Gastroesophageal sphincter (tissue), 4 donors: Measurements from ENCODE around the gene PLA2G3. TPM values are rescaled to one million over a fixed set of nuclear protein-coding genes. Genes with fewer than 3 reads are reported as not detected.

ENCODE experiments used
- ATAC-seq: fragments of 150-250 bp; one replicate; pipeline ENCODE4 v1.9.1; 2016; ENCODE audit warnings: mild to moderate bottlenecking, moderate library complexity
- H3K27ac ChIP-seq, 4 donors: fragments of 200-600 bp; sonication (generic) in 3 of 4; 1 replicate in 3 of 4; 2 replicates in 1 of 4; pipeline ENCODE4 v1.5.1; 2016 to 2019
- H3K27me3 ChIP-seq: fragments of 200-600 bp; sonication (generic); one replicate; pipeline ENCODE4 v1.5.1; 2019
- H3K36me3 ChIP-seq, 2 donors: fragments of 200-600 bp; sonication (generic); one replicate each; pipeline ENCODE4 v1.5.1; 2019; ENCODE audit warnings: control low read depth in 1 of 2
- H3K4me1 ChIP-seq, 3 donors: fragments of 200-600 bp; sonication (generic); 1 replicate in 2 of 3; 2 replicates in 1 of 3; pipeline ENCODE4 v1.5.1; 2016 to 2019; ENCODE audit warnings: control low read depth in 2 of 3
- H3K4me3 ChIP-seq, 2 donors: fragments of 200-600 bp; sonication (generic); one replicate each; pipeline ENCODE4 v1.5.1; 2019; ENCODE audit warnings: mild to moderate bottlenecking in 1 of 2, moderate library complexity in 1 of 2
- H3K9me3 ChIP-seq, 3 donors: fragments of 200-600 bp; sonication (generic); one replicate each; pipeline ENCODE4 v1.5.1; 2017 to 2019; ENCODE audit warnings: control low read depth in 2 of 3
- CTCF ChIP-seq, 4 experiments: fragments of 200-600 bp in 2 of 4; fragments of 450-650 bp in 2 of 4; sonication (generic) in 1 of 4; IDR thresholded peaks; one replicate each; pipeline ENCODE4 v1.5.1; 2017 to 2019; ENCODE audit warnings: antibody characterized with exemption in 4 of 4, mild to moderate bottlenecking in 2 of 4, moderate library complexity in 2 of 4
- EP300 ChIP-seq: sonication (generic); formaldehyde crosslinking; IDR thresholded peaks from one replicate; pipeline ENCODE4 v1.6.1; 2017; ENCODE audit warnings: antibody characterized with exemption, mild to moderate bottlenecking
- POLR2A ChIP-seq, 2 donors: fragments of 450-650 bp; IDR thresholded peaks; one replicate each; pipeline ENCODE4 v1.6.1; 2017; ENCODE audit warnings: antibody characterized with exemption in 2 of 2, mild to moderate bottlenecking in 2 of 2, moderate library complexity in 1 of 2
- POLR2AphosphoS5 ChIP-seq: sonication (generic); formaldehyde crosslinking; IDR thresholded peaks from one replicate; pipeline ENCODE4 v1.6.1; 2017; ENCODE audit warnings: antibody characterized with exemption
- WGBS, 2 donors: methylation state at CpG; one replicate each; pipeline ENCODE4 v1.1.5; 2018; ENCODE audit warnings: low coverage in 1 of 2; 5-methylcytosine and 5-hydroxymethylcytosine counted together
- total RNA-seq, 4 donors: library from RNA; depleted of rRNA; stranded (reverse); fragments of >200 nt; gene quantifications; one replicate each; pipeline ENCODE4 v1.1.0, GENCODE V29; 2016

Gene PLA2G3
- total RNA-seq, 4 donors from 2014 or later, result 0.12 to 0.47 (median 0.22) TPM; not detected in 1

GRCh38 chr22:31134688-31135087 is 5.6 kb downstream of the PLA2G3 start:
- WGBS, 2 donors, result 83% methylated on average over 2 of the region's 4 CpGs; no CpG with 5 or more reads in 1 of the 2 donors
- Histone ChIP-seq H3K27me3 (peaks cover 20% of the 10 kb centered on the region), H3K27ac (no peak overlapping the region), H3K4me3 (no peak overlapping the region), H3K4me1 (no peaks in the 10 kb centered on the region), H3K9me3 (no peaks in the 10 kb centered on the region), H3K36me3 (peaks cover 0 to 7% of the 10 kb centered on the region in 2 donors)
- no peak for ATAC-seq
- TF ChIP-seq POLR2A (IDR thresholded peaks at IDR 0.05) (no peak), EP300 (no peak), POLR2AphosphoS5 (no peak), CTCF (IDR thresholded peaks at IDR 0.05) (no peak)

- H3K27me3 ChIP-seq, result peaks cover 12% of the 10 kb centered on the region
- WGBS, 2 donors, result no CpG with 5 or more reads among the region's 19 CpGs
- ATAC-seq, result no peak
- no peaks in the 10 kb centered on the region for H3K9me3 ChIP-seq
- H3K4me3 ChIP-seq, result no peak overlapping the region
- H3K36me3 ChIP-seq, result peaks cover 0 to 7% of the 10 kb centered on the region in 2 donors
- no peak for TF ChIP-seq POLR2A (IDR thresholded peaks at IDR 0.05)
- no peak overlapping the region for H3K27ac ChIP-seq
- no peaks in the 10 kb centered on the region for H3K4me1 ChIP-seq
These were observed 6.4 kb downstream of the PLA2G3 start for GRCh38 chr22:31133911-31134310.

GRCh38 chr22:31130873-31131272 is 9.4 kb downstream of the PLA2G3 start:
- no peak for ATAC-seq
- H3K4me1 ChIP-seq, result no peaks in the 10 kb centered on the region
- no peaks in the 10 kb centered on the region for H3K27me3 ChIP-seq
- TF ChIP-seq POLR2A (IDR thresholded peaks at IDR 0.05) (no peak), POLR2AphosphoS5 (no peak), EP300 (no peak), CTCF (IDR thresholded peaks at IDR 0.05) (no peak)
- WGBS, 2 donors, result 75 to 80% methylated on average over 2 of the region's 2 CpGs
- H3K4me3 ChIP-seq, result no peak overlapping the region
- H3K36me3 ChIP-seq, result peaks cover 0 to 7% of the 10 kb centered on the region in 2 donors
- H3K9me3 ChIP-seq, result no peaks in the 10 kb centered on the region
- no peak overlapping the region for H3K27ac ChIP-seq

- H3K27ac ChIP-seq, result no peak overlapping the region
- H3K4me3 ChIP-seq, result no peak overlapping the region
- H3K27me3 ChIP-seq, result no peaks in the 10 kb centered on the region
- H3K9me3 ChIP-seq, result no peaks in the 10 kb centered on the region
- TF ChIP-seq CTCF (IDR thresholded peaks at IDR 0.05), result no peak
- TF ChIP-seq POLR2A (IDR thresholded peaks at IDR 0.05), result no peak
- no peak for TF ChIP-seq POLR2AphosphoS5
- no peak for TF ChIP-seq EP300
- ATAC-seq, result no peak
- peaks cover 0 to 6% (median 2%) of the 10 kb centered on the region in 3 donors for H3K4me1 ChIP-seq
- H3K36me3 ChIP-seq, result no peaks in the 10 kb centered on the region
- 80% methylated on average over 1 of the region's 7 CpGs; no CpG with 5 or more reads in 1 of the 2 donors for WGBS, 2 donors
These were observed 12.2 kb downstream of the PLA2G3 start for GRCh38 chr22:31128156-31128555.

- H3K27ac ChIP-seq, result no peak overlapping the region
- H3K4me3 ChIP-seq, result no peak overlapping the region
- no peak for ATAC-seq
- no peaks in the 10 kb centered on the region for H3K27me3 ChIP-seq
- H3K36me3 ChIP-seq, result no peaks in the 10 kb centered on the region
- no peak for TF ChIP-seq CTCF (IDR thresholded peaks at IDR 0.05)
- no peak for TF ChIP-seq EP300
- TF ChIP-seq POLR2AphosphoS5, result no peak
- no peak for TF ChIP-seq POLR2A (IDR thresholded peaks at IDR 0.05)
- peaks cover 0 to 15% (median 11%) of the 10 kb centered on the region in 3 donors for H3K4me1 ChIP-seq
- H3K9me3 ChIP-seq, result no peaks in the 10 kb centered on the region
- WGBS, 2 donors, result 71% methylated on average over 3 of the region's 19 CpGs; no CpG with 5 or more reads in 1 of the 2 donors
These were observed 13.0 kb downstream of the PLA2G3 start for GRCh38 chr22:31127181-31127772.
